Measurements from ENCODE around the gene SLC16A3. TPM values are rescaled to one million over a fixed set of nuclear protein-coding genes. Genes with fewer than 3 reads are reported as not detected.

Gene SLC16A3
- total and polyA plus RNA-seq, 2 of the 8 experiments (the other 6 are each of a cell fraction or from before 2014, with no cell fraction given), result 3.8 to 8.7 TPM

DNA sequence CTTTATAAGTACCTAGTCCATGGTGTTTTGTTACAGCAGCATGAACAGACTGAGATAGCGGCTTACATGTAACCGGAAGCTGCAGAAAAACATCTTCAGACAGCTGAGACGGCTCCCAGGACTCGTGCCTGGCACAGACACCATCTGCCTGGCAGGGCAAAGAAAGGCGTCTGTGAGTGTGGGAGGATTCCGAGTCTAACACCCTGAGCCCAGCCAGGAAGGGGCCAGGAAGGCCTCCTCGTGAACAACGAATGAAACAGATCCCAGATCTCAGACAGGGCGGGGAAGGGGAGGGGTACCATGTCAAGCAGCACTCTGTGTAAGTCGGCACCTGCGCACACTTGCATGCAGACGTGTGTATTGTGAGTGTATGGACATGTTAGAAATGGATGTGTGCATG is 49.0 kb downstream of the SLC16A3 start (continued):
- no peak for TF ChIP-seq TAF7 (optimal IDR thresholded peaks at IDR 0.05; ENCODE audit: borderline replicate concordance, low read depth, low read length)
- TF ChIP-seq TBP (IDR thresholded peaks at IDR 0.05; ENCODE audit: low read depth, low read length), result no peak
- no peak for TF ChIP-seq EGR1 (IDR thresholded peaks at IDR 0.05; ENCODE audit: borderline replicate concordance, low read depth, low read length)
- TF ChIP-seq POU5F1 (IDR thresholded peaks at IDR 0.05; ENCODE audit: low read depth, low read length), result no peak

All from H1 (cell line).